Measurements from ENCODE around the gene DYNLT1. TPM values are rescaled to one million over a fixed set of nuclear protein-coding genes. Genes with fewer than 3 reads are reported as not detected.

The DYNLT1 gene
- polyA plus RNA-seq, 1 donor: 80.1 TPM

- DNase-seq (ENCODE audit: low read depth): no peak
Observed at GRCh38 chr6:158597565-158597964, 47.0 kb downstream of the DYNLT1 start.

- no peak for DNase-seq (ENCODE audit: low read depth)
Observed at GRCh38 chr6:158596861-158597260, 47.7 kb downstream of the DYNLT1 start.

DNA sequence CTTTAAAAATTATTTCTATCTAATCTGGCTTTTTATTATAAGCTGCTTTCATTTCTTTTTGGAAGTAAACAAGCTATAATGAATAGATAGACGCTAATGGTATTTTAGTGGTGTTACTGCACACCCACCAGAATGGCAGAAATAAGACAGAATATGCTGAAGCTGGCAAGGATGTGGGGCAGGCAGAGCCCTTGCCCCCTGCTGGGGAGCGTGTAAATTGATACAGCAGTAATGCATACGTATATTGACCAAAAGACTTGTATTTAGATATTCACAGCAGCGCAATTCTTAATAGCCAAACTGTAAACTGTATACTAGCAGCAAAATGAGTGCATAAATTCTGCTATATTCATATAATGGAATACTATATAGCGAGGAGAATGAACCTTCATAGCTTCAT lies 49.3 kb downstream of the DYNLT1 start:
- no peak for DNase-seq (ENCODE audit: low read depth)

DNA sequence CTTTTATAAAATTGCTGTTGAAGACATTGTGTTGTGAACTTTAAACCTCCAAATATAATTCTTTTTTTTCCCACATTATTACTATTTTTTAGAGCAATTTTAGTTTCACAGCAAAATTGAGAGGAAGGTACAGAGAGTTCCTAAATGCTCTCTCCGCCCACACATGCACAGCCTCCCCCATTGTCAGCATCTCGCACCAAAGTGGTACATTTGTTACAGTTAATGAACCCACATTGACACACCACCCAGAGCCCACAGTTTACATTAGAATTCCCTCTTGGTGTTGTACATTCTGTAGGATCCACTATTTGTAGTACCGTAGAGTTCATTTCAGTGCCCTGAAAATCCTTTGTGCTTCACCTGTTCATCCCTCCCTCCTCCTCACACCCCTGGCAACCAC lies 50.9 kb downstream of the DYNLT1 start:
- DNase-seq (ENCODE audit: low read depth): no peak

- no peak for DNase-seq (ENCODE audit: low read depth)
Observed at GRCh38 chr6:158591810-158592209, 52.7 kb downstream of the DYNLT1 start.

DNA sequence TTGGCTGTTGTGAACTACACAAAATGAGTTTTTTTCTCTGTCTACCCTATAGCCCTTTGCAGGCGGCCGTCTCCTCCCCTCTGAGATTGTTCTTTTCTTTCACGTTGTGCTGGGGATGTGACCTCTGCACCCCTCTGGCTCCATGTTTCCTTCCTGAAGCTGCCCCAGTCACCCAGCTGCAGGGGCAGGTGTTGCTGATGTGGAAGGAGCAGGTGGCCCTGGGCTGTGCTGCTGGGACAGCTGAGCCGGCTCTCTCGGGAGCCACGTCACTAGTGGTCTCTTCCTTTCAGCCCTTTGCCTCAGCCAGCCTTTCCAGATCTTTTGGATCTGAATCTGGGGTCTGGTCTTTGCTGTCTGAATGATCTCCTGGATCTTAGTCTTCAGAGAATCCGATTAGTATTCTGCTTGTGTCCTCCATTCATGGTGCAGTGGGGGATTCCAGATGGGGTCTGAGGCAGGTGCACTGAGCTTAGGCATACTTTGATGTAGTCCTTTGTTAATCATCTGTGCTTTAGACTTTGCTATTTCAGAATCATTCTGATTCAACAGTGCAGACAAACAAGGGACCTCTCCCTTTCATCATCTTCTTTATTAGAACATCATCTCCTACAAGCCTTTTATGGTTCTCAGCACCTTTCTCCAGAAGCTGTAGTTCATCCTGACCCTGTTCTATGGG lies 53.3 kb downstream of the DYNLT1 start:
- no peak for DNase-seq (ENCODE audit: low read depth)

DNA sequence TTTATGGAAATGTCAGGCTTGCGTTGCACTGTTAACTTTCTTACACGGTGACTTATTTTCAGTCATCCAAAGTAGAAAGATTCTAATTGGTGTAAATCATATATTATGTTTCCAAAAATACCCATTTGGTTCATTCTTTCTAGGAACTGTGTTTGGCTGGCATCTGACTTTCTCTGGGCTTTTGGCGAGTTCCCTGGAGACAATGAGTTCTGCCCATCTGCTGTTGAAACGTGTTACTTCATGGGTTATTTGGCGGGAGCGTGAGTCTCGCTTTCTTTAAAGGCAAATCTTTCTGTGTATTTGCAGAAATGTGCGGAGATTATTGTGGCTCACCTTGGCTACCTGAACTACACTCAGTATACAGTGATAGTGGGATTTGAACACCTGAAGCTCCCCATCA lies 55.2 kb downstream of the DYNLT1 start:
- DNase-seq (ENCODE audit: low read depth): no peak

GRCh38 chr6:158586652-158587051 lies 57.9 kb downstream of the DYNLT1 start:
- no peak for DNase-seq (ENCODE audit: low read depth)

Other genes starting within 250 kb of the DYNLT1 start
- gene TMEM181, start 84.7 kb downstream of the DYNLT1 start, polyA plus RNA-seq (ENCODE audit: insufficient read length): 16.1 TPM
- gene SYTL3, start 5.3 kb upstream of the DYNLT1 start, polyA plus RNA-seq (ENCODE audit: insufficient read length): 9.5 TPM
- 25.3 TPM for gene EZR, start 174.6 kb upstream of the DYNLT1 start, polyA plus RNA-seq (ENCODE audit: insufficient read length)